HEK293 (cell line): ENCODE data around the gene RTCA.

ENCODE experiments used
- YY1 ChIP-seq: fragments of 450-650 bp; formaldehyde crosslinking; IDR thresholded peaks from 2 replicates; pipeline ENCODE4 v1.5.1; 2018; ENCODE audit warnings: missing biosample characterization, missing genetic modification characterization
- ZNF184 ChIP-seq: fragments of 450-650 bp; IDR thresholded peaks from 2 replicates; pipeline ENCODE4 v1.5.1; 2018; ENCODE audit warnings: missing biosample characterization, mild to moderate bottlenecking, missing genetic modification characterization
- TF ChIP-seq, protein P1 (sequence below): fragments of 450-650 bp; formaldehyde crosslinking; IDR thresholded peaks from 2 replicates; pipeline ENCODE4 v1.5.1; 2017; ENCODE audit warnings: missing biosample characterization, mild to moderate bottlenecking, missing genetic modification characterization, moderate library complexity
- TF ChIP-seq, protein P2 (sequence below): fragments of 450-650 bp; formaldehyde crosslinking; IDR thresholded peaks from 2 replicates; pipeline ENCODE4 v1.5.1; 2016; ENCODE audit warnings: missing biosample characterization, missing genetic modification characterization

- TF ChIP-seq ZNF184 (tag by site-specific recombination): no peak
- TF ChIP-seq, protein P1, sequence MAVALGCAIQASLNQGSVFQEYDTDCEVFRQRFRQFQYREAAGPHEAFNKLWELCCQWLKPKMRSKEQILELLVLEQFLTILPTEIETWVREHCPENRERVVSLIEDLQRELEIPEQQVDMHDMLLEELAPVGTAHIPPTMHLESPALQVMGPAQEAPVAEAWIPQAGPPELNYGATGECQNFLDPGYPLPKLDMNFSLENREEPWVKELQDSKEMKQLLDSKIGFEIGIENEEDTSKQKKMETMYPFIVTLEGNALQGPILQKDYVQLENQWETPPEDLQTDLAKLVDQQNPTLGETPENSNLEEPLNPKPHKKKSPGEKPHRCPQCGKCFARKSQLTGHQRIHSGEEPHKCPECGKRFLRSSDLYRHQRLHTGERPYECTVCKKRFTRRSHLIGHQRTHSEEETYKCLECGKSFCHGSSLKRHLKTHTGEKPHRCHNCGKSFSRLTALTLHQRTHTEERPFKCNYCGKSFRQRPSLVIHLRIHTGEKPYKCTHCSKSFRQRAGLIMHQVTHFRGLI (tag by site-specific recombination): no peak
- TF ChIP-seq, protein P2, sequence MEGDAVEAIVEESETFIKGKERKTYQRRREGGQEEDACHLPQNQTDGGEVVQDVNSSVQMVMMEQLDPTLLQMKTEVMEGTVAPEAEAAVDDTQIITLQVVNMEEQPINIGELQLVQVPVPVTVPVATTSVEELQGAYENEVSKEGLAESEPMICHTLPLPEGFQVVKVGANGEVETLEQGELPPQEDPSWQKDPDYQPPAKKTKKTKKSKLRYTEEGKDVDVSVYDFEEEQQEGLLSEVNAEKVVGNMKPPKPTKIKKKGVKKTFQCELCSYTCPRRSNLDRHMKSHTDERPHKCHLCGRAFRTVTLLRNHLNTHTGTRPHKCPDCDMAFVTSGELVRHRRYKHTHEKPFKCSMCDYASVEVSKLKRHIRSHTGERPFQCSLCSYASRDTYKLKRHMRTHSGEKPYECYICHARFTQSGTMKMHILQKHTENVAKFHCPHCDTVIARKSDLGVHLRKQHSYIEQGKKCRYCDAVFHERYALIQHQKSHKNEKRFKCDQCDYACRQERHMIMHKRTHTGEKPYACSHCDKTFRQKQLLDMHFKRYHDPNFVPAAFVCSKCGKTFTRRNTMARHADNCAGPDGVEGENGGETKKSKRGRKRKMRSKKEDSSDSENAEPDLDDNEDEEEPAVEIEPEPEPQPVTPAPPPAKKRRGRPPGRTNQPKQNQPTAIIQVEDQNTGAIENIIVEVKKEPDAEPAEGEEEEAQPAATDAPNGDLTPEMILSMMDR (tag by site-specific recombination): no peak
- TF ChIP-seq YY1 (tag by site-specific recombination): no peak
These were observed 35.3 kb upstream of the RTCA start for GRCh38 chr1:100230765-100231164.
